ENCODE measurements around the gene EPN1.

DNA sequence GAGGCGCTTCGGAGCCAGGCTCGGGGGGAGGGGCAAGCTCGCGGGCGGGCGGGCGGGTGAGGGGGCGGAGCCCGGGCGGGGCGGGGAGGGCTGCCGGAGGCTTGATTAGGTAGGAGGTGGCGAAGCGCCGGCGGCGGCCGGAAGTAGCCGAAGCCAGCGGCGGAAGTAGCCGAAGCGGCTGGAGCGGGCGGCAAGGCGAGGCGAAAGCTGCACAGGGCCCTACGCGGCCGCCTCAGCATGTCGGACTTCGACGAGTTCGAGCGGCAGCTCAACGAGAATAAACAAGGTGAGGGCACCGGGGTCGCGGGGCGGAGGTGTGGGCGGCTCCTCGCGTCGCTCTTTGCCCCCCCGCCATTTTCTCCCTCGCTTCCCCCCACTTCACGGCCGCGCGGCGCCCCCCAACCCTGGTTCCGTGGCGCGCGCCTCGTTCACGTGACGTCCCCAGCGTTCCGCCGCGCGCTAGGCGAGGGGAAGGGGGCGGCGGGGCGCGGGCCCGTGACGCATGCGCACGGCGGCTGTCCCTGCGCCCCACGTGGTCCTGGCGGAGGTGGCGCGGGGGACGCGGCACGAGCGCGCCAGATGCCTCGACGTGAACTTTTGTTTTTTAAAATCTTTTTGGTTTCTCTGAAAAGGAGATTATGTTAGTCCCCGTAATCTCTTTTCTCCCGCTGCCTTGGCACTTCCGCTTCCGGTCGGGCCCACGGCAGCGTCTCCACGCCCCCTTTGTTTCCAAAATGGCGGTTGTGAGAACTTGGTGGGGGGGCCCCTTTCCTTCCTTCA lies 20.0 kb upstream of the EPN1 start, which contains the start of gene U2AF2:
- TF ChIP-seq, protein P1, sequence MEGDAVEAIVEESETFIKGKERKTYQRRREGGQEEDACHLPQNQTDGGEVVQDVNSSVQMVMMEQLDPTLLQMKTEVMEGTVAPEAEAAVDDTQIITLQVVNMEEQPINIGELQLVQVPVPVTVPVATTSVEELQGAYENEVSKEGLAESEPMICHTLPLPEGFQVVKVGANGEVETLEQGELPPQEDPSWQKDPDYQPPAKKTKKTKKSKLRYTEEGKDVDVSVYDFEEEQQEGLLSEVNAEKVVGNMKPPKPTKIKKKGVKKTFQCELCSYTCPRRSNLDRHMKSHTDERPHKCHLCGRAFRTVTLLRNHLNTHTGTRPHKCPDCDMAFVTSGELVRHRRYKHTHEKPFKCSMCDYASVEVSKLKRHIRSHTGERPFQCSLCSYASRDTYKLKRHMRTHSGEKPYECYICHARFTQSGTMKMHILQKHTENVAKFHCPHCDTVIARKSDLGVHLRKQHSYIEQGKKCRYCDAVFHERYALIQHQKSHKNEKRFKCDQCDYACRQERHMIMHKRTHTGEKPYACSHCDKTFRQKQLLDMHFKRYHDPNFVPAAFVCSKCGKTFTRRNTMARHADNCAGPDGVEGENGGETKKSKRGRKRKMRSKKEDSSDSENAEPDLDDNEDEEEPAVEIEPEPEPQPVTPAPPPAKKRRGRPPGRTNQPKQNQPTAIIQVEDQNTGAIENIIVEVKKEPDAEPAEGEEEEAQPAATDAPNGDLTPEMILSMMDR (IDR thresholded peaks at IDR 0.05), result no peak
- peak in 1 of 2 donors; percentile 62 for TF ChIP-seq POLR2A (IDR thresholded peaks at IDR 0.05)

All from heart left ventricle (tissue), 13 donors.